ENCODE measurements around the gene ADORA1.

DNA sequence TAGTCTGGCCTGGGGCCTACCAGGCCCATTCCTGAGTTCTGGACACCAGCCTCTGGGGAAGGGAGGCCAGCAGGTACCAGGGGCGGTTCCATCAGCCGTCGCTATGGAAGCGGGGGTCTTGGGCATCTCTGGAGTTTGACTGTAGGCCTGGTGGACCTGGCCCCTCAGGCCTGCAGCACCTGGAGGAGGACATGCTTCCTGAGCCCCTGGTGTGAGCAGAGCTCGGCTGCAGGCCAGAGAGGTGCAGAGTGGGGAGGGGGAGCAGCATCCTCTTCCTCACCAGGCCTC, 40.3 kb downstream of the ADORA1 start:
- no peak for TF ChIP-seq CEBPB (IDR thresholded peaks at IDR 0.05)
- TF ChIP-seq EP300 (IDR thresholded peaks at IDR 0.05; ENCODE audit: borderline replicate concordance), result no peak
- TF ChIP-seq, protein P1, sequence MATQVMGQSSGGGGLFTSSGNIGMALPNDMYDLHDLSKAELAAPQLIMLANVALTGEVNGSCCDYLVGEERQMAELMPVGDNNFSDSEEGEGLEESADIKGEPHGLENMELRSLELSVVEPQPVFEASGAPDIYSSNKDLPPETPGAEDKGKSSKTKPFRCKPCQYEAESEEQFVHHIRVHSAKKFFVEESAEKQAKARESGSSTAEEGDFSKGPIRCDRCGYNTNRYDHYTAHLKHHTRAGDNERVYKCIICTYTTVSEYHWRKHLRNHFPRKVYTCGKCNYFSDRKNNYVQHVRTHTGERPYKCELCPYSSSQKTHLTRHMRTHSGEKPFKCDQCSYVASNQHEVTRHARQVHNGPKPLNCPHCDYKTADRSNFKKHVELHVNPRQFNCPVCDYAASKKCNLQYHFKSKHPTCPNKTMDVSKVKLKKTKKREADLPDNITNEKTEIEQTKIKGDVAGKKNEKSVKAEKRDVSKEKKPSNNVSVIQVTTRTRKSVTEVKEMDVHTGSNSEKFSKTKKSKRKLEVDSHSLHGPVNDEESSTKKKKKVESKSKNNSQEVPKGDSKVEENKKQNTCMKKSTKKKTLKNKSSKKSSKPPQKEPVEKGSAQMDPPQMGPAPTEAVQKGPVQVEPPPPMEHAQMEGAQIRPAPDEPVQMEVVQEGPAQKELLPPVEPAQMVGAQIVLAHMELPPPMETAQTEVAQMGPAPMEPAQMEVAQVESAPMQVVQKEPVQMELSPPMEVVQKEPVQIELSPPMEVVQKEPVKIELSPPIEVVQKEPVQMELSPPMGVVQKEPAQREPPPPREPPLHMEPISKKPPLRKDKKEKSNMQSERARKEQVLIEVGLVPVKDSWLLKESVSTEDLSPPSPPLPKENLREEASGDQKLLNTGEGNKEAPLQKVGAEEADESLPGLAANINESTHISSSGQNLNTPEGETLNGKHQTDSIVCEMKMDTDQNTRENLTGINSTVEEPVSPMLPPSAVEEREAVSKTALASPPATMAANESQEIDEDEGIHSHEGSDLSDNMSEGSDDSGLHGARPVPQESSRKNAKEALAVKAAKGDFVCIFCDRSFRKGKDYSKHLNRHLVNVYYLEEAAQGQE (IDR thresholded peaks at IDR 0.05; ENCODE audit: low read depth), result no peak

Data from Ishikawa (cell line).